ENCODE measurements around the gene VENTX.

The VENTX gene

DNA sequence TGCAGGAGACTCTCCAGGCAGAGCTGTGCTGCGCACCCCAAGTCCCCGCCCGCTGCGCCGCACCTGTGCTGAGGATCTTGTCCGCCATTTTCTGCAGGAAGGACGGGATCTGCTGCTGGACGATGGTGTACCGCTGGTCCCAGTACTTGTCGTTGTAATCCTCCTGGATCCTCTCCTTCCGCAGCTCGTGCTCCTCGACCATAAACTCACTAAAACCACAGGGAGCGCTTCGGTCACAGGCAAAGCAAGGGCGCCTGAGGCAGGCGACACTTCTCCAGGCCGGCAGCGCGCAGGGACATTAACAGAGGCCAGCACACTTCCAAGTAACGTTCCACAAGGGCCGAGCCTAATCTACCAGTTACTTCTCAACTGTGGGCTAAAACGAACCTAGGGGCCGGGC is 52.1 kb downstream of the VENTX start:
- no peak for DNase-seq (ENCODE audit: low read depth)
- H3K4me3 ChIP-seq (ENCODE audit: low read depth, low read length): no peak overlapping the region
- TF ChIP-seq, protein P1, sequence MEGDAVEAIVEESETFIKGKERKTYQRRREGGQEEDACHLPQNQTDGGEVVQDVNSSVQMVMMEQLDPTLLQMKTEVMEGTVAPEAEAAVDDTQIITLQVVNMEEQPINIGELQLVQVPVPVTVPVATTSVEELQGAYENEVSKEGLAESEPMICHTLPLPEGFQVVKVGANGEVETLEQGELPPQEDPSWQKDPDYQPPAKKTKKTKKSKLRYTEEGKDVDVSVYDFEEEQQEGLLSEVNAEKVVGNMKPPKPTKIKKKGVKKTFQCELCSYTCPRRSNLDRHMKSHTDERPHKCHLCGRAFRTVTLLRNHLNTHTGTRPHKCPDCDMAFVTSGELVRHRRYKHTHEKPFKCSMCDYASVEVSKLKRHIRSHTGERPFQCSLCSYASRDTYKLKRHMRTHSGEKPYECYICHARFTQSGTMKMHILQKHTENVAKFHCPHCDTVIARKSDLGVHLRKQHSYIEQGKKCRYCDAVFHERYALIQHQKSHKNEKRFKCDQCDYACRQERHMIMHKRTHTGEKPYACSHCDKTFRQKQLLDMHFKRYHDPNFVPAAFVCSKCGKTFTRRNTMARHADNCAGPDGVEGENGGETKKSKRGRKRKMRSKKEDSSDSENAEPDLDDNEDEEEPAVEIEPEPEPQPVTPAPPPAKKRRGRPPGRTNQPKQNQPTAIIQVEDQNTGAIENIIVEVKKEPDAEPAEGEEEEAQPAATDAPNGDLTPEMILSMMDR (conservative IDR thresholded peaks at IDR 0.05; ENCODE audit: low read depth, low read length): no peak

Data from choroid plexus epithelial cell (primary cell).